Retina (tissue), 1 donor: ENCODE measurements around the gene FUT1.
"Not testable (repeated sequence)": the region's sequence is repeated elsewhere in the genome, so short reads cannot be mapped to it uniquely, and the experiment has no call there.

Source experiments
- DNase-seq: peaks from one replicate; pipeline ENCODE4 v3.0.0-alpha.2; 2016

FUT1 gene

GRCh38 chr19:48740164-48740972 lies 12.1 kb downstream of the FUT1 start, which contains the start of gene RASIP1:
TSS of gene RASIP1 (minus strand) at chr19:48740610. CDS start at chr19:48740282, 328 bp downstream.
- DNase-seq, result peak; percentile 12

- DNase-seq, result peak; percentile 55
These were observed 12.9 kb downstream of the FUT1 start for GRCh38 chr19:48739404-48740163.

GRCh38 chr19:48738557-48739403 lies 13.7 kb downstream of the FUT1 start:
- peak; percentile 80 for DNase-seq

- DNase-seq, result no peak
These were observed 15.0 kb downstream of the FUT1 start for GRCh38 chr19:48737360-48737998.

- peak; percentile 66 for DNase-seq
These were observed 17.3 kb downstream of the FUT1 start for GRCh38 chr19:48735031-48735615.

GRCh38 chr19:48734625-48735024 lies 17.8 kb downstream of the FUT1 start:
- no peak for DNase-seq

- DNase-seq, result no peak
These were observed 21.0 kb downstream of the FUT1 start for GRCh38 chr19:48731452-48731851.

- peak; percentile 31 for DNase-seq
These were observed 23.4 kb downstream of the FUT1 start for GRCh38 chr19:48728911-48729664.

- no peak for DNase-seq
These were observed 25.9 kb downstream of the FUT1 start for GRCh38 chr19:48726556-48726955.

GRCh38 chr19:48724796-48725753 lies 27.4 kb downstream of the FUT1 start:
- peak; percentile 62 for DNase-seq

GRCh38 chr19:48722196-48722708 lies 30.2 kb downstream of the FUT1 start:
- no peak for DNase-seq

- DNase-seq, result peak; percentile 99
These were observed 31.7 kb downstream of the FUT1 start for GRCh38 chr19:48720613-48721296.

GRCh38 chr19:48720251-48720612 lies 32.2 kb downstream of the FUT1 start:
- no peak for DNase-seq

- DNase-seq, result no peak
These were observed 32.9 kb downstream of the FUT1 start, which contains the start of gene MAMSTR for GRCh38 chr19:48719263-48720171. TSS of gene MAMSTR (minus strand) at chr19:48719725. CDS start at chr19:48719031, 694 bp downstream.

- peak; percentile 32 for DNase-seq
These were observed 33.7 kb downstream of the FUT1 start for GRCh38 chr19:48718711-48719231.

GRCh38 chr19:48718106-48718505 lies 34.3 kb downstream of the FUT1 start:
- DNase-seq, result not testable (repeated sequence)

GRCh38 chr19:48716562-48717291 lies 35.7 kb downstream of the FUT1 start:
- peak; percentile 79 for DNase-seq
